Parathyroid adenoma (tissue), 2 donors: ENCODE results near the gene ERCC2.

ENCODE experiments used
- H2AFZ ChIP-seq: fragments of 300-600 bp; sonication (generic); one replicate; pipeline ENCODE4 v1.7.0; 2017; ENCODE audit warnings: antibody characterized with exemption, mild to moderate bottlenecking
- H3K27ac ChIP-seq: fragments of 300-600 bp; sonication (generic); one replicate; pipeline ENCODE4 v1.7.0; 2017
- H3K27me3 ChIP-seq: fragments of 300-600 bp; sonication (generic); one replicate; pipeline ENCODE4 v1.7.0; 2017; ENCODE audit warnings: low read length; ENCODE audit not compliant: control insufficient read depth, insufficient read depth
- H3K36me3 ChIP-seq: fragments of 300-600 bp; sonication (generic); one replicate; pipeline ENCODE4 v1.7.0; 2017; ENCODE audit warnings: low read length; ENCODE audit not compliant: control insufficient read depth, insufficient read depth
- H3K4me1 ChIP-seq: fragments of 300-600 bp; sonication (generic); one replicate; pipeline ENCODE4 v1.7.0; 2017; ENCODE audit warnings: control low read depth
- H3K4me2 ChIP-seq: fragments of 300-600 bp; sonication (generic); one replicate; pipeline ENCODE4 v1.7.0; 2017; ENCODE audit warnings: low read length
- H3K4me3 ChIP-seq: fragments of 300-600 bp; sonication (generic); one replicate; pipeline ENCODE4 v1.7.0; 2017; ENCODE audit warnings: low read depth, low read length
- H3K79me2 ChIP-seq: fragments of 300-600 bp; sonication (generic); one replicate; pipeline ENCODE4 v1.7.0; 2017; ENCODE audit warnings: control low read depth
- H3K9ac ChIP-seq: fragments of 300-600 bp; sonication (generic); one replicate; pipeline ENCODE4 v1.7.0; 2017; ENCODE audit warnings: mild to moderate bottlenecking
- H3K9me3 ChIP-seq: fragments of 300-600 bp; sonication (generic); one replicate; pipeline ENCODE4 v1.7.0; 2017; ENCODE audit warnings: low read length; ENCODE audit not compliant: control insufficient read depth
- CTCF ChIP-seq: fragments of 300-600 bp; sonication (generic); IDR thresholded peaks from one replicate; pipeline ENCODE4 v1.7.0; 2017; ENCODE audit warnings: antibody characterized with exemption, mild to moderate bottlenecking
- donor health status: primary hyperparathyroidism.

The ERCC2 gene

DNA sequence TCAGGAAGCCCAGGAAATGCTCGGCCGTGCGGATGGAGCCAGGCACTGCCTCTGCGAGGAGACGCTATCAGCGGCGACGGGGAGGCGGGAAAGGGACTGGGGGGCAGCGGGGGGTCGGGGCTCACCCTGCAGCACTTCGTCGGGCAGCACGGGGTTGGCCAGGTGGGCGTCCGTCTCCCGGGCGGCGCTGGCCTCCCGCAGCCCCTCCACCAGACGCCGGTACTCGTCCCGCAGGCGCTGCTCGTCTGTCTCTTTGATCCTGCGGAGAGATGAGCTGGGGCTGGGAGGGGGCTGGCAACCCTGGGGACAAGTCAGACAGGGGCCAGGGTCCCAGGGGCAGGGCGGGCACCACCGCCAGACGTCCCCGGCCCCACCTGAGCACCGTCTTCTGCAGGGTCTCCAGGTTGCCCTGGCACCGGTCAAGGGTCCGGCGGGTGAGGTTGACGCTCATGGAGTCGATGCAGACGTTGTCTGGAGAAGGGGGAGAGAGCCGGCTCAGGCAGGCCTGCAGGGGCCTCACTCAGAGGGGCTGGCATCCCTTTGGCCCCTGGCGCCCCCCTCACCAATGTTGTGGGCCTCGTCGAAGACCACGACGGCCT is 6.4 kb downstream of the ERCC2 start:
- TF ChIP-seq CTCF: no peak
- no peak overlapping the region for H3K27ac ChIP-seq
- no peak overlapping the region for H3K4me3 ChIP-seq
- H3K27me3 ChIP-seq: no peaks in the 10 kb centered on the region
- H2AFZ ChIP-seq: no peak overlapping the region
- no peaks in the 10 kb centered on the region for H3K9me3 ChIP-seq
- H3K9ac ChIP-seq: no peak overlapping the region
- no peaks in the 10 kb centered on the region for H3K36me3 ChIP-seq
- no peak overlapping the region for H3K4me2 ChIP-seq
- H3K4me1 ChIP-seq: no peaks in the 10 kb centered on the region
- no peaks in the 10 kb centered on the region for H3K79me2 ChIP-seq

GRCh38 chr19:45362291-45362690 is 8.1 kb downstream of the ERCC2 start:
- H3K36me3 ChIP-seq: no peaks in the 10 kb centered on the region

DNA sequence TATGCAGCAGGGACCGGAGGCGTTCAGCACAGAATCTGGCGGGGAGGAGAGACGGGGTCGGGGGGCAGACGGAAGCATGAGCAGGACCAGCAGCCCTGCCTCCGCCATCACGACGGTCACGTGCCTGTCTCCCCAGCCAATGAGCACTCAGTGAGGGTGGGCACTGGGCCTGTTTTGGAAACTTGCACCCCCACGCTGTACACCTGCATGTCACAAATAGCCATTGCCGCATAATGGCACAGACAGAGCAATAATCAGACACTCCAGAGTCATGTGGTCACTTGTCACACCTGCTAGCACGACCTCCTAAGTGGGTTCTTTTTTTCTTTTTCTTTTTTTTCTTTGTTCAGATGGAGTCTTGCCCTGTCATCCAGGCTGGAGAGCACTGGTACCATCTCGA is 8.8 kb downstream of the ERCC2 start:
- H3K4me2 ChIP-seq: no peak overlapping the region
- H3K9me3 ChIP-seq: no peaks in the 10 kb centered on the region
- no peaks in the 10 kb centered on the region for H3K27me3 ChIP-seq
- H3K27ac ChIP-seq: no peak overlapping the region
- H3K9ac ChIP-seq: no peak overlapping the region
- no peak overlapping the region for H2AFZ ChIP-seq
- no peak overlapping the region for H3K4me3 ChIP-seq
- H3K79me2 ChIP-seq: no peaks in the 10 kb centered on the region
- no peak for TF ChIP-seq CTCF
- H3K36me3 ChIP-seq: no peaks in the 10 kb centered on the region
- H3K4me1 ChIP-seq: no peaks in the 10 kb centered on the region

More at GRCh38 chr19:45362291-45362690, 8.1 kb downstream of the ERCC2 start:
- Histone ChIP-seq H3K9ac (no peak overlapping the region), H3K4me3 (no peak overlapping the region), H3K4me2 (no peak overlapping the region), H3K4me1 (no peaks in the 10 kb centered on the region), H3K9me3 (no peaks in the 10 kb centered on the region), H2AFZ (no peak overlapping the region), H3K79me2 (no peaks in the 10 kb centered on the region), H3K27me3 (no peaks in the 10 kb centered on the region), H3K27ac (no peak overlapping the region)
- no peak for TF ChIP-seq CTCF

- Histone ChIP-seq H3K9ac (no peak overlapping the region), H3K9me3 (no peaks in the 10 kb centered on the region), H3K4me1 (no peaks in the 10 kb centered on the region), H3K4me2 (no peak overlapping the region), H3K4me3 (no peak overlapping the region), H3K79me2 (no peaks in the 10 kb centered on the region), H3K27me3 (no peaks in the 10 kb centered on the region), H3K27ac (no peak overlapping the region), H3K36me3 (no peaks in the 10 kb centered on the region), H2AFZ (no peak overlapping the region)
- TF ChIP-seq CTCF: no peak
These were observed 12.1 kb downstream of the ERCC2 start for GRCh38 chr19:45358213-45358792.

GRCh38 chr19:45357445-45357783 is 13.0 kb downstream of the ERCC2 start:
- Histone ChIP-seq H3K9ac (no peak overlapping the region), H3K27ac (no peak overlapping the region), H3K4me1 (no peaks in the 10 kb centered on the region), H3K27me3 (no peaks in the 10 kb centered on the region), H3K36me3 (no peaks in the 10 kb centered on the region), H3K79me2 (no peaks in the 10 kb centered on the region), H3K9me3 (no peaks in the 10 kb centered on the region), H2AFZ (no peak overlapping the region), H3K4me3 (no peak overlapping the region), H3K4me2 (no peak overlapping the region)
- no peak for TF ChIP-seq CTCF
